Neuronal stem cell (in vitro differentiated cells): ENCODE data around the gene AADACL4.

Experiments used
- DNase-seq: peaks from one replicate; pipeline ENCODE4 v3.0.0-alpha.2; 2013; ENCODE audit warnings: low spot score
- H2AFZ ChIP-seq: one replicate; pipeline ENCODE4 v1.6.1; 2013; ENCODE audit warnings: mild to moderate bottlenecking, low read length, inconsistent platforms
- H2AK5ac ChIP-seq: 2 replicates; pipeline ENCODE4 v1.6.1; 2013; ENCODE audit warnings: low read depth, mild to moderate bottlenecking, inconsistent platforms, low read length, moderate library complexity, mixed read lengths
- H2BK120ac ChIP-seq: 2 replicates; pipeline ENCODE4 v1.6.1; 2013; ENCODE audit warnings: low read depth, mild to moderate bottlenecking, inconsistent platforms, low read length, moderate library complexity, mixed read lengths
- H2BK12ac ChIP-seq: one replicate; pipeline ENCODE4 v1.6.1; 2013; ENCODE audit warnings: low read length, inconsistent platforms
- H2BK15ac ChIP-seq: 2 replicates; pipeline ENCODE4 v1.6.1; 2013; ENCODE audit warnings: mild to moderate bottlenecking, low read length, inconsistent platforms, mixed read lengths
- H2BK5ac ChIP-seq: one replicate; pipeline ENCODE4 v1.6.1; 2013; ENCODE audit warnings: inconsistent platforms, mild to moderate bottlenecking, low read length, moderate library complexity
- H3K14ac ChIP-seq: one replicate; pipeline ENCODE4 v1.6.1; 2013; ENCODE audit warnings: low read length, inconsistent platforms
- H3K18ac ChIP-seq: 2 replicates; pipeline ENCODE4 v1.6.1; 2013; ENCODE audit warnings: low read length, inconsistent platforms
- H3K23ac ChIP-seq: 2 replicates; pipeline ENCODE4 v1.6.1; 2013; ENCODE audit warnings: low read depth, mild to moderate bottlenecking, mixed read lengths, low read length, inconsistent platforms; ENCODE audit not compliant: poor library complexity
- H3K27ac ChIP-seq: replicated peaks from 3 replicates; pipeline ENCODE4 v1.5.1; 2013; ENCODE audit warnings: low read length, inconsistent platforms
- H3K27me3 ChIP-seq, 3 experiments: 2 replicates each; pipeline ENCODE4 v1.6.1; 2013; ENCODE audit warnings: low read length in 3 of 3, mild to moderate bottlenecking in 2 of 3, inconsistent platforms in 1 of 3, low read depth in 1 of 3, mixed read lengths in 1 of 3, moderate library complexity in 1 of 3; ENCODE audit not compliant: control insufficient read depth in 3 of 3, insufficient read depth in 3 of 3
- H3K36me3 ChIP-seq, 2 donors: replicated peaks in 1 of 2; 2 replicates each; pipeline ENCODE4 v1.6.1; 2013; ENCODE audit warnings: low read length in 2 of 2; ENCODE audit not compliant: control insufficient read depth in 2 of 2, insufficient read depth in 2 of 2
- H3K4ac ChIP-seq: 2 replicates; pipeline ENCODE4 v1.6.1; 2013; ENCODE audit warnings: inconsistent platforms, mild to moderate bottlenecking, low read length, moderate library complexity
- H3K4me1 ChIP-seq, 2 donors: 1 replicate in 1 of 2; 2 replicates in 1 of 2; pipeline ENCODE4 v1.6.1; 2013; ENCODE audit warnings: low read length in 2 of 2, low read depth in 1 of 2; ENCODE audit not compliant: control insufficient read depth in 2 of 2, insufficient read depth in 1 of 2
- H3K4me2 ChIP-seq: one replicate; pipeline ENCODE4 v1.6.1; 2013; ENCODE audit warnings: mild to moderate bottlenecking, low read length, inconsistent platforms; ENCODE audit not compliant: insufficient read depth, poor library complexity, severe bottlenecking
- H3K4me3 ChIP-seq, 2 donors: 2 replicates each; pipeline ENCODE4 v1.5.1; 2013; ENCODE audit warnings: low read length in 2 of 2, mild to moderate bottlenecking in 2 of 2, inconsistent platforms in 1 of 2, moderate library complexity in 1 of 2
- H3K79me1 ChIP-seq: one replicate; pipeline ENCODE4 v1.6.1; 2013; ENCODE audit warnings: low read depth, mild to moderate bottlenecking, inconsistent platforms, low read length, moderate library complexity
- H3K9ac ChIP-seq: one replicate; pipeline ENCODE4 v1.6.1; 2013; ENCODE audit warnings: mild to moderate bottlenecking, low read depth, low read length, inconsistent platforms; ENCODE audit not compliant: poor library complexity
- H3K9me3 ChIP-seq, 2 donors: replicated peaks in 1 of 2; 2 replicates each; pipeline versions ENCODE3 to v1.6.1; 2013; ENCODE audit warnings: low read length in 2 of 2, mild to moderate bottlenecking in 2 of 2, inconsistent platforms in 1 of 2, low read depth in 1 of 2, mixed read lengths in 1 of 2, moderate library complexity in 1 of 2; ENCODE audit not compliant: control insufficient read depth in 2 of 2, insufficient read depth in 1 of 2
- H4K8ac ChIP-seq: one replicate; pipeline ENCODE4 v1.6.1; 2013; ENCODE audit warnings: low read depth, mild to moderate bottlenecking, inconsistent platforms, low read length, moderate library complexity
- H4K91ac ChIP-seq: one replicate; pipeline ENCODE4 v1.6.1; 2013; ENCODE audit warnings: low read length, low read depth, mild to moderate bottlenecking, inconsistent platforms; ENCODE audit not compliant: poor library complexity
- WGBS, 2 donors: extraction: QIAGEN DNeasy Blood & Tissue Kit; methylation state at CpG; one replicate each; pipeline ENCODE4 v1.1.7; 2013; ENCODE audit warnings: missing lambda C conversion rate in 2 of 2, mixed read lengths in 1 of 2; ENCODE audit not compliant: insufficient read length in 2 of 2, insufficient replicate concordance in 1 of 2; ENCODE audit errors: extremely low coverage in 2 of 2; 5-methylcytosine and 5-hydroxymethylcytosine counted together

Gene AADACL4

GRCh38 chr1:12622506-12622905, 21.4 kb upstream of the AADACL4 start:
- H3K4me3 ChIP-seq: no peak overlapping the region
- H3K79me1 ChIP-seq: no peaks in the 10 kb centered on the region
- no peak overlapping the region for H3K4ac ChIP-seq
- no peak overlapping the region for H4K8ac ChIP-seq
- H4K91ac ChIP-seq: no peak overlapping the region
- no peak overlapping the region for H3K4me2 ChIP-seq
- H2BK120ac ChIP-seq: no peak overlapping the region
- H3K23ac ChIP-seq: peak overlapping the region; percentile 30
- H3K4me1 ChIP-seq: peaks cover 2 to 7% of the 10 kb centered on the region in 2 donors
- no peak overlapping the region for H2AK5ac ChIP-seq
- no peak overlapping the region for H3K9ac ChIP-seq
- no peak overlapping the region for H3K18ac ChIP-seq
- no peak overlapping the region for H2BK12ac ChIP-seq
- H3K27ac ChIP-seq: no peak overlapping the region
- H3K27me3 ChIP-seq: peaks cover 0 to 26% (median 4%) of the 10 kb centered on the region in 3 experiments
- no peak overlapping the region for H2AFZ ChIP-seq
- no peaks in the 10 kb centered on the region for H3K36me3 ChIP-seq
- no CpG with 5 or more reads among the region's 12 CpGs for WGBS, 2 donors
- no peaks in the 10 kb centered on the region for H3K9me3 ChIP-seq
- H2BK5ac ChIP-seq: no peak overlapping the region
- no peak for DNase-seq
- H2BK15ac ChIP-seq: no peak overlapping the region
- H3K14ac ChIP-seq: no peak overlapping the region

- Histone ChIP-seq H3K4me1 (peaks cover 0 to 6% of the 10 kb centered on the region in 2 donors), H2BK120ac (no peak overlapping the region), H3K27ac (no peak overlapping the region), H3K36me3 (no peaks in the 10 kb centered on the region), H3K9ac (no peak overlapping the region), H3K18ac (no peak overlapping the region), H2BK15ac (no peak overlapping the region), H2BK12ac (no peak overlapping the region), H3K14ac (no peak overlapping the region), H3K23ac (no peak overlapping the region), H2BK5ac (no peak overlapping the region), H2AK5ac (no peak overlapping the region), H2AFZ (no peak overlapping the region), H3K27me3 (peaks cover 0 to 11% (median 2%) of the 10 kb centered on the region in 3 experiments), H4K8ac (no peak overlapping the region), H3K4me3 (no peak overlapping the region), H4K91ac (no peak overlapping the region), H3K79me1 (peaks cover 2% of the 10 kb centered on the region), H3K4ac (no peak overlapping the region), H3K4me2 (no peak overlapping the region), H3K9me3 (no peaks in the 10 kb centered on the region)
- no CpG with 5 or more reads among the region's 6 CpGs for WGBS, 2 donors
- no peak for DNase-seq
Observed at GRCh38 chr1:12625276-12625675, 18.6 kb upstream of the AADACL4 start.

- Histone ChIP-seq H2BK15ac (no peak overlapping the region), H2AFZ (no peak overlapping the region), H4K8ac (no peak overlapping the region), H3K4me1 (peaks cover 0 to 5% of the 10 kb centered on the region in 2 donors), H3K23ac (no peak overlapping the region), H3K4ac (no peak overlapping the region), H2BK5ac (no peak overlapping the region), H3K4me3 (no peak overlapping the region), H3K79me1 (peaks cover 2% of the 10 kb centered on the region), H3K18ac (no peak overlapping the region), H3K27me3 (peaks cover 0 to 2% (median 2%) of the 10 kb centered on the region in 3 experiments), H4K91ac (no peak overlapping the region), H3K9ac (no peak overlapping the region), H3K27ac (no peak overlapping the region), H2BK12ac (no peak overlapping the region), H2AK5ac (no peak overlapping the region), H3K4me2 (no peak overlapping the region), H3K36me3 (no peaks in the 10 kb centered on the region), H3K9me3 (peaks cover 0 to 5% of the 10 kb centered on the region in 2 donors), H3K14ac (no peak overlapping the region), H2BK120ac (no peak overlapping the region)
- no CpG with 5 or more reads among the region's 4 CpGs for WGBS, 2 donors
- DNase-seq: no peak
Observed at GRCh38 chr1:12626888-12627287, 17.0 kb upstream of the AADACL4 start.

- no peak overlapping the region for H3K4me3 ChIP-seq
- no peak overlapping the region for H3K9ac ChIP-seq
- H3K4ac ChIP-seq: no peak overlapping the region
- no peak overlapping the region for H2BK120ac ChIP-seq
- WGBS, 2 donors: no CpG with 5 or more reads among the region's 5 CpGs
- no peak overlapping the region for H4K8ac ChIP-seq
- no peak overlapping the region for H2AK5ac ChIP-seq
- no peak overlapping the region for H3K4me2 ChIP-seq
- no peak overlapping the region for H3K23ac ChIP-seq
- peaks cover 0 to 2% (median 0%) of the 10 kb centered on the region in 3 experiments for H3K27me3 ChIP-seq
- no peak overlapping the region for H2BK12ac ChIP-seq
- H3K9me3 ChIP-seq: peaks cover 0 to 5% of the 10 kb centered on the region in 2 donors
- H4K91ac ChIP-seq: no peak overlapping the region
- no peak overlapping the region for H3K18ac ChIP-seq
- no peak overlapping the region for H2AFZ ChIP-seq
- no peak overlapping the region for H2BK15ac ChIP-seq
- DNase-seq: no peak
- H3K36me3 ChIP-seq: no peaks in the 10 kb centered on the region
- peaks cover 0 to 5% of the 10 kb centered on the region in 2 donors for H3K4me1 ChIP-seq
- peaks cover 2% of the 10 kb centered on the region for H3K79me1 ChIP-seq
- H2BK5ac ChIP-seq: no peak overlapping the region
- no peak overlapping the region for H3K14ac ChIP-seq
- H3K27ac ChIP-seq: no peak overlapping the region
Observed at GRCh38 chr1:12627296-12627695, 16.6 kb upstream of the AADACL4 start.
